Upper lobe of left lung (tissue), 6 donors: Measurements from ENCODE around the gene MADD. TPM values are rescaled to one million over a fixed set of nuclear protein-coding genes. Genes with fewer than 3 reads are reported as not detected.
A peak's percentile ranks its signal among the peaks of the same experiment; 100 is the strongest.

Experiments
- ATAC-seq, 2 donors: fragments of 200-7000 bp; cut with Tn5 transposase; one replicate each; pipeline ENCODE4 v1.9.1; 2022; ENCODE audit warnings: mild to moderate bottlenecking in 2 of 2, moderate library complexity in 2 of 2; ENCODE audit not compliant: low FRiP score in 2 of 2
- DNase-seq, 2 donors: peaks; one replicate each; pipeline ENCODE4 v3.0.0-alpha.2; 2019 to 2020
- H3K27ac ChIP-seq, 4 donors: fragments of 200-600 bp; sonication (generic); one replicate each; pipeline ENCODE4 v1.5.1; 2016 to 2019
- H3K27me3 ChIP-seq, 4 donors: fragments of 200-600 bp; sonication (generic); one replicate each; pipeline ENCODE4 v1.5.1; 2017 to 2019
- H3K36me3 ChIP-seq, 4 donors: fragments of 200-600 bp; sonication (generic); one replicate each; pipeline ENCODE4 v1.5.1; 2016 to 2019
- H3K4me1 ChIP-seq, 4 donors: fragments of 200-600 bp; sonication (generic); one replicate each; pipeline ENCODE4 v1.5.1; 2018 to 2019
- H3K4me3 ChIP-seq, 4 donors: fragments of 200-600 bp; sonication (generic); one replicate each; pipeline ENCODE4 v1.5.1; 2017 to 2019; ENCODE audit warnings: mild to moderate bottlenecking in 2 of 4, moderate library complexity in 1 of 4
- H3K9me3 ChIP-seq, 4 donors: fragments of 200-600 bp; sonication (generic); one replicate each; pipeline ENCODE4 v1.5.1; 2018 to 2019
- CTCF ChIP-seq, 6 experiments: fragments of 450-650 bp in 4 of 6; fragments of 200-600 bp in 2 of 6; sonication (generic) in 2 of 6; IDR thresholded peaks; one replicate each; pipeline ENCODE4 v1.5.1; 2016 to 2019; ENCODE audit warnings: antibody characterized with exemption in 6 of 6
- EP300 ChIP-seq, 4 donors: sonication (generic); formaldehyde crosslinking; IDR thresholded peaks; one replicate each; pipeline ENCODE4 v1.5.1; 2017; ENCODE audit warnings: antibody characterized with exemption in 4 of 4, control low read depth in 2 of 4
- POLR2A ChIP-seq, 4 donors: fragments of 450-650 bp; IDR thresholded peaks; one replicate each; pipeline ENCODE4 v1.5.1; 2016 to 2017; ENCODE audit warnings: antibody characterized with exemption in 4 of 4, mild to moderate bottlenecking in 2 of 4
- POLR2AphosphoS5 ChIP-seq, 2 donors: sonication (generic); formaldehyde crosslinking; IDR thresholded peaks; one replicate each; pipeline ENCODE4 v1.5.1; 2017; ENCODE audit warnings: antibody characterized with exemption in 2 of 2
- WGBS, 2 donors: methylation state at CpG; one replicate each; pipeline ENCODE4 v1.1.5; 2017 to 2018; 5-methylcytosine and 5-hydroxymethylcytosine counted together
- total RNA-seq, 6 donors: library from RNA; depleted of rRNA in 4 of 6; stranded (reverse); fragments of >200 nt in 4 of 6; gene quantifications; one replicate each; pipeline versions ENCODE4 v1.1.0 to v1.2.1, GENCODE V29; 2016 to 2021
- donor health status: DM: no; HTN: no; CAD: no; lungs with moderate emphysema.
- donor health status: DM: no; HTN: yes; CAD: no; lungs with severe emphysema.

MADD gene
- total RNA-seq, 6 donors from 2014 or later, result 39.6 to 129 (median 47.9) TPM

GRCh38 chr11:47296045-47296444 is 26.1 kb downstream of the MADD start:
- peaks cover 0 to 8% (median 5%) of the 10 kb centered on the region in 4 donors for H3K9me3 ChIP-seq
- ATAC-seq (no peak), DNase-seq (no peak)
- TF ChIP-seq POLR2AphosphoS5 (IDR thresholded peaks at IDR 0.05) (no peak), EP300 (IDR thresholded peaks at IDR 0.05) (no peak), CTCF (IDR thresholded peaks at IDR 0.05) (no peak), POLR2A (IDR thresholded peaks at IDR 0.05) (no peak)
- H3K4me3 ChIP-seq, result no peak overlapping the region
- WGBS, 2 donors, result 92 to 94% methylated on average over 4 of the region's 4 CpGs
- H3K4me1 ChIP-seq, result no peaks in the 10 kb centered on the region
- H3K27ac ChIP-seq, result no peak overlapping the region
- H3K36me3 ChIP-seq, result peaks cover 42 to 100% (median 85%) of the 10 kb centered on the region in 4 donors
- H3K27me3 ChIP-seq, result no peaks in the 10 kb centered on the region

GRCh38 chr11:47299078-47299477 is 29.1 kb downstream of the MADD start:
- 98 to 100% methylated on average over 3 of the region's 3 CpGs for WGBS, 2 donors
- H3K27me3 ChIP-seq, result no peaks in the 10 kb centered on the region
- ATAC-seq (no peak), DNase-seq (no peak)
- peaks cover 0 to 20% (median 5%) of the 10 kb centered on the region in 4 donors for H3K9me3 ChIP-seq
- TF ChIP-seq EP300 (IDR thresholded peaks at IDR 0.05) (no peak), CTCF (IDR thresholded peaks at IDR 0.05) (no peak), POLR2AphosphoS5 (IDR thresholded peaks at IDR 0.05) (no peak), POLR2A (IDR thresholded peaks at IDR 0.05) (no peak)
- H3K4me1 ChIP-seq, result no peaks in the 10 kb centered on the region
- no peak overlapping the region for H3K4me3 ChIP-seq
- H3K36me3 ChIP-seq, result peaks cover 23 to 100% (median 77%) of the 10 kb centered on the region in 4 donors
- H3K27ac ChIP-seq, result no peak overlapping the region

GRCh38 chr11:47302853-47303252 is 32.9 kb downstream of the MADD start:
- Histone ChIP-seq H3K27ac (no peak overlapping the region), H3K4me1 (no peaks in the 10 kb centered on the region), H3K36me3 (peaks cover 17 to 100% (median 71%) of the 10 kb centered on the region in 4 donors), H3K9me3 (peaks cover 0 to 20% (median 5%) of the 10 kb centered on the region in 4 donors), H3K4me3 (no peak overlapping the region), H3K27me3 (no peaks in the 10 kb centered on the region)
- TF ChIP-seq CTCF (IDR thresholded peaks at IDR 0.05) (no peak), POLR2A (IDR thresholded peaks at IDR 0.05) (no peak), EP300 (IDR thresholded peaks at IDR 0.05) (no peak)
- ATAC-seq (no peak), DNase-seq (no peak)
- 98 to 100% methylated on average over 1 of the region's 1 CpG for WGBS, 2 donors

GRCh38 chr11:47305734-47306483 is 36.0 kb downstream of the MADD start:
- TF ChIP-seq CTCF (IDR thresholded peaks at IDR 0.05), result no peak
- no peak for TF ChIP-seq POLR2AphosphoS5 (IDR thresholded peaks at IDR 0.05)
- TF ChIP-seq EP300 (IDR thresholded peaks at IDR 0.05), result no peak
- no peak for TF ChIP-seq POLR2A (IDR thresholded peaks at IDR 0.05)
- Histone ChIP-seq H3K4me3 (no peak overlapping the region), H3K27me3 (no peaks in the 10 kb centered on the region), H3K4me1 (no peaks in the 10 kb centered on the region), H3K36me3 (peaks cover 35 to 100% (median 79%) of the 10 kb centered on the region in 4 donors), H3K27ac (no peak overlapping the region), H3K9me3 (peaks cover 0 to 12% (median 0%) of the 10 kb centered on the region in 4 donors)
- WGBS, 2 donors, result 94 to 100% methylated on average over 1 to 3 of the region's 3 CpGs
- ATAC-seq (peak in 1 of 2 donors; percentile 37), DNase-seq (no peak)

GRCh38 chr11:47306484-47306844 is 36.5 kb downstream of the MADD start:
- peaks cover 36 to 100% (median 83%) of the 10 kb centered on the region in 4 donors for H3K36me3 ChIP-seq
- 56 to 95% methylated on average over 1 of the region's 1 CpG for WGBS, 2 donors
- no peak overlapping the region for H3K27ac ChIP-seq
- H3K27me3 ChIP-seq, result no peaks in the 10 kb centered on the region
- ATAC-seq (no peak), DNase-seq (no peak)
- peaks cover 0 to 12% (median 0%) of the 10 kb centered on the region in 4 donors for H3K9me3 ChIP-seq
- TF ChIP-seq CTCF (IDR thresholded peaks at IDR 0.05) (no peak), POLR2AphosphoS5 (IDR thresholded peaks at IDR 0.05) (no peak), POLR2A (IDR thresholded peaks at IDR 0.05) (no peak), EP300 (IDR thresholded peaks at IDR 0.05) (no peak)
- H3K4me3 ChIP-seq, result no peak overlapping the region
- H3K4me1 ChIP-seq, result no peaks in the 10 kb centered on the region
